Left ventricle myocardium inferior (tissue), 1 donor: ENCODE measurements around the gene ATP6V1D. TPM values are rescaled to one million over a fixed set of nuclear protein-coding genes. Genes with fewer than 3 reads are reported as not detected.

Experiments used
- DNase-seq: peaks from one replicate; pipeline ENCODE4 v3.0.0-alpha.2; 2020
- H3K27ac ChIP-seq: fragments of 200-600 bp; replicated peaks from 2 replicates; pipeline ENCODE4 v1.8.0; 2021
- H3K27me3 ChIP-seq: fragments of 200-600 bp; 2 replicates; pipeline ENCODE4 v1.8.0; 2021; ENCODE audit warnings: low read depth
- H3K36me3 ChIP-seq: fragments of 200-600 bp; 2 replicates; pipeline ENCODE4 v1.8.0; 2021
- H3K4me1 ChIP-seq: fragments of 200-600 bp; 2 replicates; pipeline ENCODE4 v1.8.0; 2021
- H3K4me3 ChIP-seq: fragments of 200-600 bp; 2 replicates; pipeline ENCODE4 v1.8.0; 2021; ENCODE audit warnings: mild to moderate bottlenecking, moderate library complexity
- H3K9me3 ChIP-seq: fragments of 200-600 bp; replicated peaks from 2 replicates; pipeline ENCODE4 v1.8.0; 2021
- intact Hi-C: fragments of 100-400 bp; cut with micrococcal nuclease; formaldehyde crosslinking; loops from one replicate; pipeline ENCODE4 v1.11.0; 2022
- total RNA-seq: library from RNA; stranded (reverse); fragmentation: NEBNext Ultra II Directional; extraction: Animal tissue kit (Norgen Biotek cat#: 25700); gene quantifications from one replicate; pipeline ENCODE4 v1.2.1, GENCODE V29; 2021
- TF ChIP-seq, protein P1 (sequence below): fragments of 200-600 bp; IDR thresholded peaks from 2 replicates; pipeline ENCODE4 v1.8.0; 2021; ENCODE audit warnings: antibody characterized with exemption, mild to moderate bottlenecking, borderline replicate concordance
- donor health status: DM: no; HTN: yes; CAD: no; lungs with severe emphysema.

Gene ATP6V1D
- total RNA-seq, 1 donor from 2014 or later, result 185 TPM

DNA sequence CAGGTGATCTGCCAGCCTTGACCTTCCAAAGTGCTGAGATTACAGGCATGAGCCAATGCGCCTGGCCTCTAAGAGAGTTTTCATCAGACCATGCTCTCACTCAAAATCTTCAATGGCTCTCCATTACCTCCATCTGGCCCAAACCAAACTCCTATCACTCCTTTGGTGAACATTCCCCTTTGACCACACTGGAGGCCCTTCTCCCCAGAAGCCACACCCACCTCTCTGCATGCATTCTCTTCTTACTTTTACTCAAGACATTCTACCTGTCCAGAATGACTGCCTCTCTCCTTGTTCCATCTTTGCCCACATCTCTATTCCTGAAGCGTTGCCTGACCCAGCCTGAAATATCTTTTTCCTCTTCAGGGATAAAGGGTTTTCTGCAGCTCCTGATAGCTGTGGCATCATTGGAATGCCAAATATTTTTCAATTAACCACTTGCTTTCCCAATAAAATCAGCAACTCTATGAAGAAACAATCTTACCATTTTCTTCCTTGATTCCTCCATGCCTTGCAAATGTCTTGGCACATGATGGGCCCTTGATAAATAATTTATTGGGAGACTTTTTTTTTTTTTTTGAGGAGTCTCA, 36.9 kb upstream of the ATP6V1D start:
- no peaks in the 10 kb centered on the region for H3K27me3 ChIP-seq
- no peaks in the 10 kb centered on the region for H3K36me3 ChIP-seq
- TF ChIP-seq, protein P1, sequence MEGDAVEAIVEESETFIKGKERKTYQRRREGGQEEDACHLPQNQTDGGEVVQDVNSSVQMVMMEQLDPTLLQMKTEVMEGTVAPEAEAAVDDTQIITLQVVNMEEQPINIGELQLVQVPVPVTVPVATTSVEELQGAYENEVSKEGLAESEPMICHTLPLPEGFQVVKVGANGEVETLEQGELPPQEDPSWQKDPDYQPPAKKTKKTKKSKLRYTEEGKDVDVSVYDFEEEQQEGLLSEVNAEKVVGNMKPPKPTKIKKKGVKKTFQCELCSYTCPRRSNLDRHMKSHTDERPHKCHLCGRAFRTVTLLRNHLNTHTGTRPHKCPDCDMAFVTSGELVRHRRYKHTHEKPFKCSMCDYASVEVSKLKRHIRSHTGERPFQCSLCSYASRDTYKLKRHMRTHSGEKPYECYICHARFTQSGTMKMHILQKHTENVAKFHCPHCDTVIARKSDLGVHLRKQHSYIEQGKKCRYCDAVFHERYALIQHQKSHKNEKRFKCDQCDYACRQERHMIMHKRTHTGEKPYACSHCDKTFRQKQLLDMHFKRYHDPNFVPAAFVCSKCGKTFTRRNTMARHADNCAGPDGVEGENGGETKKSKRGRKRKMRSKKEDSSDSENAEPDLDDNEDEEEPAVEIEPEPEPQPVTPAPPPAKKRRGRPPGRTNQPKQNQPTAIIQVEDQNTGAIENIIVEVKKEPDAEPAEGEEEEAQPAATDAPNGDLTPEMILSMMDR, result no peak
- H3K4me1 ChIP-seq, result no peaks in the 10 kb centered on the region
- no peak overlapping the region for H3K4me3 ChIP-seq
- no peaks in the 10 kb centered on the region for H3K9me3 ChIP-seq
- intact Hi-C loops, result no loop called here
- no peak for DNase-seq
- no peak overlapping the region for H3K27ac ChIP-seq

DNA sequence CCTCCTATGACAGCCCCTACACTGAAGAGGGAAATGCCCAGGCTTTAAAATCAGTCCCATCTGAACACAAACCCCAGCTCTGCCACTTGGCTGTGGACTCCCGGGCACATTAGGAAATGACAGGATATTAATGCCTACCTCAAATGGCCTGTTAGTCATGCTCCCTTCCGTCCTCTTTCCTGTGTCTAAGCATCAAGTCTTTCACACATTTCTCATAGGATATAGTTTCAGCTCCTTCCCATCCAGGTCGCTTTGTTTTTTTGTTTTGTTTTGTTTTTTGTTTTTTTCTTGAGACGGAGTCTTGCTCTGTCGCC, 36.2 kb upstream of the ATP6V1D start:
- TF ChIP-seq, protein P1, result no peak
- no peaks in the 10 kb centered on the region for H3K9me3 ChIP-seq
- H3K36me3 ChIP-seq, result no peaks in the 10 kb centered on the region
- DNase-seq, result no peak
- no peak overlapping the region for H3K4me3 ChIP-seq
- no peaks in the 10 kb centered on the region for H3K4me1 ChIP-seq
- intact Hi-C loops, result no loop called here
- H3K27me3 ChIP-seq, result no peaks in the 10 kb centered on the region
- no peak overlapping the region for H3K27ac ChIP-seq

DNA sequence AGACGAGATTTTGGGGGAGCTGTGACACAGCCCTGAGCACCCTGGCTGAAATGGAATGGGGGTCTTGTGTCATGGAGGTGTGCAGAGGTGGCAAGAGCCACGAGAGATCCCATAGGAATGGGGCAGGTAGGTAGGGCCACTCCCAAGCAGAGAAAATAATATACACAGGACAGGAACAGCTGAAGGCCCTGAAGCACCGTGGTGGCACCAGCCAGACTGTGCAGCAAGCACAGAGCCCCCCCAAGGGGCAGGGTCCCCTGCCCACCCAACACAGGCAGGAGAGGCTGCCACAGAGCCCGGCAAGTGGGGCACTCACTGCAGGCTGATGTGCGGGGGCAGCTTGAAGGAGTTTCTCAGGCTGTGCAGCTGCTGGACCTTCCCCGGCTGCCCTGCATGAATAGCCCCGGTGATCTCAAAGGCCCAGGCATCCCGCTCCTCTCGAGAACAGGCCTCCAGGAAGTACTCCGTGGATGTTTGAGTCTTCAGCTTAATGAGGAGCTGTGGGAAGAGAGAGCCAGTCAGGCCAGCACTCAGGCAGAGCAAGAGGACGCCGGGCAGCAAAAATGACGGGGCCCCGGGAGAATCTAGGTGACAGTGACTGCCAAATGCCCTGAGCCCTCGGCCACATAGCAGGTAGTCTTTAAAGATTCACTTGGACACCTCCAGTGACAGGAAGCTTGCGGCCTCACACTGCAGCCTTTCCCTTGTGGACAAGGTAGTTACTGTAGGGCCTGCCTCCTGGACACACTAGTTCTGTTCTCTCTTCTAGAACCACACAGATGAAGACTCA, 35.7 kb upstream of the ATP6V1D start:
- Histone ChIP-seq H3K4me3 (no peak overlapping the region), H3K27ac (no peak overlapping the region), H3K9me3 (no peaks in the 10 kb centered on the region), H3K4me1 (no peaks in the 10 kb centered on the region), H3K27me3 (no peaks in the 10 kb centered on the region), H3K36me3 (no peaks in the 10 kb centered on the region)
- TF ChIP-seq, protein P1, result no peak
- no peak for DNase-seq
- intact Hi-C loops, result no loop called here

DNA sequence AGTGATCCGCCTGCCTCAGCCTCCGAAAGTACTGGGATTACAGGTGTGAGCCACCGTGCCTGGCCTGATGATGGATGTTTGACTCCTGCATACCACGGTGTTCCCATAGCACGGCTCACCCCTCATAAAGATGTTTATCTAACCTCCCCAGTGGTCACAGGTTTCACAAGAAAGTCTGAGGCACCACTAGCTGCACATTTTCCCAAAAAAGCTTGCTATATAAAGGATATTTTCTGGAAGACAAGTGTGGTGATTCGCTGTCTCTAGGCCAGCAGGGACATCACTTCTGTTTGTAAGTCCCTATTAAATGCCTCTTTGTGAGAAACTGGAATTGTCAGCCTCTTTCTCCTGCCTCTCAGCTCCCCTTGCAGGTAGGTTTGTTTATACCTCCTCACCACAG, 34.1 kb upstream of the ATP6V1D start:
- H3K27me3 ChIP-seq, result no peaks in the 10 kb centered on the region
- H3K36me3 ChIP-seq, result no peaks in the 10 kb centered on the region
- no peaks in the 10 kb centered on the region for H3K4me1 ChIP-seq
- DNase-seq, result no peak
- H3K27ac ChIP-seq, result no peak overlapping the region
- no peaks in the 10 kb centered on the region for H3K9me3 ChIP-seq
- no peak overlapping the region for H3K4me3 ChIP-seq
- TF ChIP-seq, protein P1, result no peak
- intact Hi-C loops, result no loop called here

DNA sequence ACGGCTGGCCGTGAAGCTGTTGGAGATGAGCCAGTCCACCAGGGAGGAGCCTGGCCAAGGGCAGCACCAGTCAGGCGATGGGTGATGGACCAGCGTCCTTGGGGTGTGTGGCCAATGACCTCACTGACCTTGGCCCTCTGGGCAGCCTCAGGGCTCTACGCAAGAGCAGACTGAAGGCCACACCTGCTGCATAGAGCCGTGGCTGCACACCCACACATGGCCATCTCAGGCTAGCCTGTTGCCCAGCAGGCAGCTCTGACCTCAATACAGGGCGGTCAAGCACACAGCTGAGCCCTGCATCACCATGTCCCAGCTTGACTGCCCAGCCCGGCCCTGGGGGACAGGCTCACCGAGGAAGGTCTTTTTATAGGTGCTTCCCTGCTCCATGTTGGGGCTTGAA, 33.2 kb upstream of the ATP6V1D start:
- H3K27ac ChIP-seq, result no peak overlapping the region
- H3K4me3 ChIP-seq, result no peak overlapping the region
- DNase-seq, result no peak
- H3K9me3 ChIP-seq, result no peaks in the 10 kb centered on the region
- intact Hi-C loops, result no loop called here
- H3K36me3 ChIP-seq, result no peaks in the 10 kb centered on the region
- no peaks in the 10 kb centered on the region for H3K27me3 ChIP-seq
- H3K4me1 ChIP-seq, result no peaks in the 10 kb centered on the region
- TF ChIP-seq, protein P1, result no peak
